ENCODE measurements around the gene MRGPRF.

The MRGPRF gene

DNA sequence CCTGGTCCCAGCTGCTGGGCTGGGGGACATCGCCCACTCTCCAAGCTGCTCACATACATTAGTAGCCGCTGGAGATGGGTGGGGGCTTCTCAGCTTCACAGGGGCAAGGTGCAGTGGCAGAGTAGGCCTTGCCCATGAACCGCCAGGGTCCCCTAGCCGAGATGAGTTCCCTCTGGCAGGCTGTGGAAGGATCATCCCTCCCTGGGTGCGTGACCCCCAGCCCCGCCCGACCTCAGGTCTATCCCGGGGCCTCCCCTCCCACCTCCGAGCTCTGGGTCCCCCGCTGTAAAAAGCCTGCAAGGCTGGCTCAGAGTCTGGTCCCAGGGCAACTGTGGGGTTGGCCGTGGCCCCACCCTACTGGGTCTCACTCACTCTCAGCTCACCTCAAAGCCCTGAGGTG is 20.4 kb upstream of the MRGPRF start:
- H3K27ac ChIP-seq = no peak overlapping the region

DNA sequence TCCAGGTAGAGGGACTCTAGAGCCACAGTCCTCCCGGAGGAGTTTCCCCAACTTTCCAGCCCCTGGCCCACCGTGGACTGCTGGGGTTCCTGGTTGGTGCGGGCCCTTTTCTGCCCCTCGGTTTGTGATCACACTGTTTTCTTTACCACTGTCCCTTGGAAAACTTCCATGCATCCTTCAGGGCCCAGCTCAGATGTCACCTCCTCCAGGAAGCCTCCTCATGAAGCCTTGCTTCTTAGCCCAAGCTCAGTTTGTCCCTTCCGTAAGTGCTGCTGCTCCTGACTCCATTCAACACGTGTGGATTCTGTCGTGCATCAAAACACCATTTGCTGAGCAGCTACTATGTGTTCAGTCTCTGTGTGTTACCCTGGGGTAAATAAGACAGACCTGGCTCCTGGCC is 19.8 kb upstream of the MRGPRF start:
- H3K27ac ChIP-seq = no peak overlapping the region
- no peak overlapping the region for H3K4me3 ChIP-seq

More for the DNA sequence above, 20.4 kb upstream of the MRGPRF start:
- H3K4me3 ChIP-seq = no peak overlapping the region

DNA sequence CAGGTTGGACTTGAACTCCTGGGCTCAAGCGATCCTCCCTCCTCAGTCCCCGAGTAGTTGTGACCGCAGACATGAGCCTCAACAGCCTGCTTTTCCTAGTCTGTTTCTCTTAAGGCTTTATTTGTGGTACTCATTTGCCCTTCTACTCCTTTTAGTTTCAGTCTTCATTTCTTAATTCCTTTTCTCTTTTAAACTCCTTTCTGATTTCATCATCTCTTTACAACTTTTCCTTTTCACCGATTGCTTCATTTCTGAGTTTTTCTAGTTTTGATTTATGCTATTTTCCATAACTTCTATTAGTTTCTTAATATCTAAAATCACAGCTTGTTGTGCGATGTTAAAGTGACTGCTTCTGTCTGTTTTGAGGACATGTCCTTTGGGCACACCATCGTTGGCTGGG is 17.3 kb upstream of the MRGPRF start:
- Histone ChIP-seq H3K27ac (no peak overlapping the region), H3K4me3 (no peak overlapping the region)

DNA sequence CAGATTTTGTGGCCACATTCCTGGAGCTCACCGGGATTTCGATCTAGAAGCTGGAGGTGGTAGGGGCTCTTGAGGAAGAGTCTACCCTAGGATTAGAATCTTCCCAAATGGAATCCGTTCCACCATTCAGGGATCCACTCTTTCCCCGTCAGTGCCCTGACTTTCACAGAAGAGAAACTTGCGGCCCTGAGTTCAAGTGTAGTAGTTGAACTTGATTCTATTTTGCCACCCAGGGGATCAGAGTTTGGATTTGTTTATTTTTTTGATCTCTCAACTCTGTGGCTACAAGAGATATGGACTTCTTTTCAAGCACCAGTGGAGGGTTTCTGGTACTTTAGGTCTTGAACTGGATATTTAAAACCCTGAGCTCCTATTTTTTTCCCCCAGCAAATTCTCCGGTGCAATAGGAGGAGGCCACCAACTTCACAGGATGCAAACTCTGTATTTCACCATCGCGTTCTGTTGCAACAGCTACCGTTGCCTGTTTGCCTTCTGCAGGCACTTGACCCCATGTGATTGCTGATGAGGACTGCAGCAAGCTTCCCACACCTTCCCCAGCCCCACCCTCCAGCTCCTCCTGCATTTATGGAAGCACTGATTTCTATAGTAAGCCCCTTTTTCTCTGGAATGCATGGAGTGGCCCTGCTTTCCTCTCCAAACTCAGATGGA is 14.8 kb upstream of the MRGPRF start:
- H3K4me3 ChIP-seq = no peak overlapping the region
- H3K27ac ChIP-seq = no peak overlapping the region

DNA sequence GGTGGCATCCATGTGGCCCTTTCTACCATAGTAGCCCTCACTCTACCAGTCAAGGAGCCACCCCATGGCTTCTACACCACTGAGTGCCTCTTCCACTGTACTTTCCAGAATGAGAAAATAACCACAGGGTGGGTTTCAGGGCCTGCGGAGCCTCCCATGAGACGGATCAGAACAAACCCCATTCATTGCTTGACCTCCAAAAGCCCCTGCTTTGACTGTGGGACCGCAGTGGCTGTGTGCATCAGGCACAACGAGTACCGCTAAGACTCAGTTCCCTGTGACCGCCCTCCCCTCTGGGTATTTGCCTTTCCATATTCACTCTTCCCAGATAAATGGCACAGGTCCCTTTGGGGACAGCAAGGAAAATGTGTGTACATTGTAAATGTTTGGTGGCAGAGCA is 11.5 kb upstream of the MRGPRF start:
- Histone ChIP-seq H3K27ac (no peak overlapping the region), H3K4me3 (no peak overlapping the region)

DNA sequence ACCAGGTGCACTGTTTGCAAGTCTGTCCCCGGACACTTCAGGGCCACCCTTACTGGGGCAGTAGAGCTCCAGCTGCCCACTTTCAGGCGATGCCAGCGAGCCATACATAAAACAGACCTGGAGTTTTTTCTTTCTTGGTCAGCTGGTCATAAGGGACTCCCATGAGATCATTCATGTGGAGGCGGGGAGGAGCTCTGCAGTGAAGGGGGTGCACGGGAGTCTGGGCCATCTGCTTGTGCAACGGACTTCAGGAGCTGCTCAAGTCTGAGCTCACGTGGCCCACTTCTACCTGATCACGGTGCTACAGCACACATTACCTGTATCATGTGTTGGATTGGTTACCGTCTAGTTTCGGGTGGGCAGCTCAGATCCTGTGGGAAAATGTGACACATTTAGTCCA is 9.2 kb upstream of the MRGPRF start:
- H3K4me3 ChIP-seq = no peak overlapping the region
- no peak overlapping the region for H3K27ac ChIP-seq

DNA sequence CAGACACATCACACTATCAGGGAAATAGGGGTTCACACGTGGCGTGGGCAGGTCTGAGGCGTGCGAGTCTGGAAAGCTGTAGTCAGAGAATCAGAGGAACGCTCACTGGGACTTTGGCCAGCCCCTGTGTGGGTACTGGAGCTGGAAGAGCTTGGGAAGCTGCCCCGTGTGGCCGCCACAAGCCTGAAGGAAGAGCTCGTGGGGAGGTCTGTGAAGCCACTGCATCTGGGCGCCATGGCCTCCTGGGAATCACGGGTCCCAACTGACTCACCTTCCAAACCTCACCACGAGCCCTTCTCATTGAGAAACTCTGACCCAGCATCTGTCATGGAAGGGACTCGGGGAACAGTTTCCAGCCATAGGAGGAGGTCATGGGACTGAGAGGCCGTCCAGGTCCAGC is 5.9 kb upstream of the MRGPRF start:
- H3K4me3 ChIP-seq = no peak overlapping the region
- peak overlapping the region in 1 of 21 experiments; percentile 41 for H3K27ac ChIP-seq

DNA sequence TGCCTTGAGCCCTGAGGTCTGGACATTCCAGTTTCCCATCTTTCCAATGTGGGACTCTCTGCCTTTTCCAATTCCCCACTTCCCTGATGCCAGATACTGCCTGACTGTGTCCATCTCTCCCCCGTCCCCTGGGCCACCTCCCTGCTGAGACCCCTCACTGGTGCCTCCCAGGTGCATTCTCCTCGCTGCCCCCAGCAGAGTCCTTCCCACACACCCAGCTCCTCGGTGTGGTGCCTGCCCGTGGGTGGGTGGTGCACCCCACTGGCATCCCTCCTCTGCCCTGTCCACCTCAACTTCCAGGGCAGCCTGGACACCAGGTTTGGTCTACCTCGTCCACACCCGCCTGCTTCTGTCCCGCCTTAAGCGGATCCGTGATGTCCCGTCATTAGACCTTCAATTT is 4.9 kb upstream of the MRGPRF start:
- Histone ChIP-seq H3K27ac (no peak overlapping the region), H3K4me3 (no peak overlapping the region)

DNA sequence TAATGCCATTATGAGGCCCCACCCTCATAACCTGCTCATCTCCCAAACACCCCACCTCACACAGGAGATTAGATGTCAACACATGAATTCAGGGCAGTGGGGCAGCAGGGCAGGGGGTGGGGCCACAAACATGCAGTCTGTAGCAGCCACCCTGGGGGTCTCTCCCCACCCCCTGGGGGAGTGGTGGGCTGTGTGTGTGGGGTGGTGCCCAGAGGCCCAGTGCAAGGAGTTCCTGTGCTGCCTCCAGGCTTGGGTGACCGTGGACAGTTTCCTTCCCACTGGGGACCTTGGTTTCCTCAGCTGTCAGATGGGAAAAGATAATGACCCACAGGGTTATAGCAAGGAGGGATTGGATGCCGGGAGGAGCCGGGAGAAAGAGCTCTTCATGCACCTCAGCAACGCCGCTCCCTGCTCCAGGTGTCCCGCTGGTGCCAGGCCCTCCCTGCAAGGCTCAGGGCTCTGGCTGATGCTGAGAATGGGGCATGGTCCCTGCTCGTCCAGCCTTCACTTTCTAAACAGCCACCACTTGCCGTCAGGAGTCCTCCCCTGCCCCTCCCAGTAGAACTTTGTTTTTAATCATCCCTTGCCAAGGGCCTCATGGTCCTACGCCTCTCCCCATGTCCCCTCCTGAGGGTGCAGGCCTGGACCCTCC is 2.0 kb upstream of the MRGPRF start:
- Histone ChIP-seq H3K4me3 (no peak overlapping the region), H3K27ac (peak overlapping the region in 13 of 21 experiments; percentile 15 to 91 (median 84))

DNA sequence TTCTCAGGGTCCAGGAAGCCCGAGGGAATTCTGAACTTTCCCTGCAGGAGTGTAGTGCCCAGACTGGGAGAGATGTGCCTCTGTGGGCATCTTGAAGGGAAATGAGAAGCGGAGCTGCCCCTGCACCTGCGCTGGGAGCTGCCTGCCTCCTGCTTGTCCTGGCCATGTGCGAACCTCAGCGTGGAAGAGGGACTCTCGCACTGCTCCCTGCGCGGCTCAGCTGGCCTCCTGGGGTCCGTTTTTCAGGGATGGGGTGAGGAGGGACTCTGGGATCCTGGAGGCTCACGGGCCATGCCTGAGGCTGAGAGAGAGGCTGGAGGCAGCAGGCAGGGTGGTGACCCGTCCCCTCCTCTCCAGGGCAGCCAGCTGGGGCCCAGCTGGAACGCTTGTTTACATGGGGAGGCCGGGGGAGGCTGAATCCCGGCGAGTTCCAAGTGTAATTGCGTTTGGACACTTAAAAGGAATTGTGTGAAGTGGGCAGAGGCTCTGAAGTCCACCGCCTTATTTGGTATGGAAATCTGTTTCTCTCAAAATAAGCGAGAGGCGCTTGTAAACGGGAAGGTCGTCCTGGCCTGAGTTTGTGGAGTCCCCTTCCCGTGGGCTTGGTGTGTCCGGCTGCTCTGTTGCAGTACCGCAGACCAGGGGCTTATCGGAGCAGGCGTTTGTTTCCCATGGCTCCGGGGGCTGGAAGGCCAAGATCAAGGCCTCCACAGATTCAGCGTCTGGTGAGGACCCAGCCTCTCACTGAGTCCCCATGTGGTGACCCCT is 1.2 kb upstream of the MRGPRF start:
- H3K4me3 ChIP-seq = no peak overlapping the region
- H3K27ac ChIP-seq = peak overlapping the region in 17 of 21 experiments; percentile 6 to 91 (median 80)

DNA sequence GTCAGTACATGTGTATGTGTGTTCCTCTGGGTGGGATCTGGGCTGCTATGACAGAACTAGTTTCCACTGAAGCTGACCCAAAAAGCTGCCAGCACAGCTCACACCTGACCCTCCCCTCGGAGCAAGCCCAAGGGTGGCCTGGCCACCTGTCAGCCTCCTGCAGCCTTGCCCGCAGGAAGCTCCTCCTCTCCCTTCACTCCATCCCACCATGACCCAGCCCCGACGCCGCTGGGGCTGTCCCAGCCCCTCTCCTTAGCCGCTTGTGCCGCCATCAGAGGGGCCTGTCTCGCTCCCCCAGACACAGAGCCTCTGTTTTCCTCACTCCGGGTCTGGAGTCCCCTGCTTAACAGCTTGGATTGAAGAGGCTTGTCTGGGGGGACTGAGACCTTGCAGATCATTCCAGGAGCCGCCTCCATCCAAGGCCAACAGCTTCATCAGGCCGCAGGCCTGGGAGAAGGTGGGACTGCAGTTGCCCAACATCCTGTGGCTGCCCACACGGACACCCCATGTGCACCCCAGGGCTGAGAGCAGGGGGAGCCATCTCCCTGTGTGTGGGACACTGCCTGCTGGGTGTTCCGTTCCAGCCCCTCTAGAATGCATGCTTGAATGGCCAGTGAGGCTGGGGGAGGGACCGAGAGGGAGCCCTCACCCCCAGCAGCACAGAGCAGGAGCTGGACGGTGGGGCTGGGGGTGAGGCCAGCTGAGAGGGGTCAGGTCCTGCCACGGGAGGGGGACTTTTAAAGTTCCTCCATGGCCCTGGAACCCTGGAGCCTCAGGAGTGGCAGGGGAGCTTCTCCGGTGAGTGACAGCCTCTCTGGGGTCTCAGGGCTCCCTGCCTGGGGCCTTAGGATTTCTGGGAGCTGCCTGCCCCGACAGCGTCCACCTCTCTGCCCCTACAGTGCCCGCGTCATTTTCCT is 696 bp downstream of the MRGPRF start:
- H3K27ac ChIP-seq = peak overlapping the region in 20 of 21 experiments; percentile 28 to 91 (median 79)
- peak overlapping the region; percentile 21 to 48 (median 29) for H3K4me3 ChIP-seq

DNA sequence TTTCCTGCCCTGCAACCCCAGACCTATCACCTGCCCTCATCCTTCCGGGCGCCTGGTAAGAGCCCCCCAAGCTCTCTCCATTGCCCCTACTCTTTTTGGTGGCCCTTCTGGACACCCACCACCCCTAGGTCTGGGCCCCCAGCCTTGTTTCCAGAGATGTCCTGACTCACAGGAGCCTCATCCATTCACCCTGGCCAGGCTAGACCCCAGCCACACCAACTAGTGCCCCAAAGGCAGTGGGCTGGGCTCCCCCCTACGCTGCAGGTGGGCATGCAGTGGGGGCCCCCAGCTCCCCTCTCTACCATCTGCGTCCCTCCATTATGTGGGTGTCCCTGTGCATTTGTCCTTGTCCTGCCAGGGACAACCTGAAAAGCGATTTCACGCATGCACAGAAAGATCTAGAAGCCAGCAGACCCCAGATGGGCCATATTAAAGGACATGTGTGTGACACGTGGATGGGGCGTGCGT is 1.4 kb downstream of the MRGPRF start:
- Histone ChIP-seq H3K4me3 (peak overlapping the region; percentile 21 to 48 (median 29)), H3K27ac (peak overlapping the region in 16 of 21 experiments; percentile 37 to 91 (median 82))

DNA sequence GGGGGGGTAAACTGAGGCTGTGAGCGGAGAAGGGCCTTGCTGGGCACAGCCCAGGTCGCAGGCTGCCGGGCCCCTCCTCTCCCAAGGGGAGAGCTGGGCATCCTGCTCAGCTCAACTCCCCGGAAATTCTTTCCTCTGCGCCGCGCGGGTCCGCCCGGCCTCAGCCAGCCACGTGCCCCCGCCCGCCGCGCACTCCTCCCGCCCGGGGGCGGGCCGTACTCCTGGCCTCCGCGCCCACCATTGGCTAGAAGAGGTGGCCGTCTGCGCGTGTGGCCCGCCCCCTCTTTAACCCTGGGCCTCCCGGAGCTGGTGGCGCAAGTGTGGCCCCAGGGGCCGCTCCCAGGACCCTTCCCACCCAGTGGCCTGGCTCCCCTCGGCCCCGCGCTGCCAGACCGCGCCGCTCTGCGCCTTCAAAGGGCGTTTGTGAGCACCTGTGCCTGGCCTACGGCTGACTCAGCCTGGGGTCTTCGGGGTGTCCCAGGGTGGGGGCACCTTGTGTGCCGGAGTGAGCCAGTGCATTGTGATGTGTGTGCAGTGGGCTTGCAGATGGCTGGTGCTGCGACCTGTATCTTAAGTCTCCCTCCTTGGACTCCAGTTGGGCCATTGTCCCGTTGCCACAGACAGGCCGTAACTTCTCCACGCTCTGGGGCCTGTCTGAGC is 2.0 kb downstream of the MRGPRF start:
- Histone ChIP-seq H3K4me3 (peak overlapping the region; percentile 8 to 48 (median 26)), H3K27ac (peak overlapping the region in 19 of 21 experiments; percentile 22 to 91 (median 78))

DNA sequence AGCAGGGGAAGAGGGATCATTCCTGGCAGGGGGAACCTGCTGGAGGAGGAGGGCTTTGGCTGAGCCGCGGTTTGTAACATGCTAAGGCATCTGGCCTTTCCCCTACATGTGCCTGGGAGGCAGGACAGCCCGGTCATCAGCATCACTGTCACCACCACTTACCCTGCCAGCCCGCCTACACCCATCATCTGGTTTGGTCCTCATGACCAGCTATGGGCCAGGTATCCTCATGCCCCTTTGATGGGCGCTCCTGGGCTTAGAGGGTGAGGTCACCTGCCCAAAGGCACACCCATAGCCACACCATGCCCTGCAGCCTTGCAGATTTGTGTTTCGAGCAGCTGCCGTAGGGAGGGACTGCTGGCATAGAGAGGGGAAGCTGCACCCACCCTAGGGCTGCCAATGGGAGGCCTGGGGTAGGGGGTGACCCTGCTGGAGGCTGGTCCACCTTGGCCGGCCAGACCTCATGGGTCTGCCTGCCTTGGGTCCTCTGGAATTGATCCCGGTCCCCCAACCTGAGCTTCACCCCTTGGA is 2.6 kb downstream of the MRGPRF start:
- Histone ChIP-seq H3K4me3 (peak overlapping the region; percentile 8 to 48 (median 26)), H3K27ac (peak overlapping the region in 17 of 21 experiments; percentile 22 to 91 (median 76))

DNA sequence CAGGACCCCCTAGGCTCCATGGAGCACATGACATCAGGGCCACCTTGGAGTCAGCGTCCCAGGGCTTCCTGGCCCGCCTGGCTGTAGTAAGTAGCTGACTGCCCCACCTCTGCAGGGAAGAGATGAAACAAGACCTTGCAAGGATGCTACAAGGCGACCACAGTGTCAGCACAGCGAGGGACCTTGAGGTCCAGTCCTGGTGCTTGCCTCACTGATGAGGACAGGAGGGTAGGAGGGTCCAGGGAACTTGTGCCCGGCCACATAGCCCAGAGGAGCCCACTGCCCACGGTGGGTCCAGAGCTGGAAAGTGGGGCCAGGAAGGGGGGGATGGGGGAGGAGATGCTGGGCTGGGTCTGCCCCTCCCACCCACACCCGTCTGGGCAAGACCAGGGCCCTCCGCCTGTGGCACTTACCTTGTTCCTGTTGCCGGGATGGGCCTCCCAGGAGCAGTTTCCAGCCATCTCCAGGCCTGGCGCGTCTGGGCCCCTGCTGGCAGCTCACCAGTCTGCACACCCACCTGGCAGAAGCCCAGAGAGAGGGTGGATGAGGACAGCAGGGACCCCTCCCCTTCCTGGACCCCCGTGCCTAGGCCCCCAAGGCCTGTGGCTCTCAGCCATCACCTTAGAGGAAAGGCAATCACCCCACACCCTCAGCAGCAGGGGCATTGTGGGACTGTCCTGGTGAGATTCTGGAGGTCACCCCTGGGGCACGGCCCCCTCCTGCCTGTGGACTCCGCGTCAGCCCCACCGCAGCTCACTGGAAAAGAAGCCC is 3.4 kb downstream of the MRGPRF start:
- Histone ChIP-seq H3K4me3 (peak overlapping the region in 1 of 7 experiments; percentile 42), H3K27ac (peak overlapping the region in 17 of 21 experiments; percentile 1 to 88 (median 65))

DNA sequence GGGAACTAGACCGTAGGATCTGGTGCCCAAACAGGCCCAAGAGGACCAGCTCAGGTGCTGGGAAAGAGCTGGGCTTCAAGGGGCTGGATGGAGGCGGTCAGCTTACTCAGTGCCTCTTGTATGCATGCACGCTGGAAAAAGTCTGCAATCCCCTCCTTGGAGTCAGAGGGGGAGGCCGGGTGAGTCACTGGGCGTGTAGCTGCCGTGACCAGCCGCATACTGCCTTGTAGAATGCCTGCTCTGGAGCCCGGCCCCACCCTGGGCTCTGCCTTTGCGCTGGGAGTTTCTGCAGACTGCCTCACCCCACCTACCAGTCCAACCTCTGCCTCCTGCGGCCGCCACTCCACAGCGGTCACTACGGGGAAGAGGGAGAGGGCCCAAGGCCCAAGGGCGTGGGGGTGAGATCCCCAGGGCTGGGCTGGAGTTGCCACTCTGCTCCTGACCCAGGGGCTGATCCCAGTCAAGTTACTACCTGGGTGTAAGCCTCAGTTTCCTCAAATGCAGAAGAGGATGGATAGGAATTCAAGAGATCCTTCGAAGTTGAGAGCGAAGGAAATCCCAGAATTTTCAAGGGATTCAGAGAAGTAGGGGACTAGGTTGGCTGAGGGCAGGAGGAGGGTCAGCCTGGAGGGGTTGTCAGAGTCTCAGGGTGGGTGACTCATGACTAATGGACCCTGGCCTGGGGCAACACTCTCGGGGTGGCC is 4.2 kb downstream of the MRGPRF start:
- Histone ChIP-seq H3K27ac (peak overlapping the region in 17 of 21 experiments; percentile 24 to 86 (median 67)), H3K4me3 (no peak overlapping the region)

DNA sequence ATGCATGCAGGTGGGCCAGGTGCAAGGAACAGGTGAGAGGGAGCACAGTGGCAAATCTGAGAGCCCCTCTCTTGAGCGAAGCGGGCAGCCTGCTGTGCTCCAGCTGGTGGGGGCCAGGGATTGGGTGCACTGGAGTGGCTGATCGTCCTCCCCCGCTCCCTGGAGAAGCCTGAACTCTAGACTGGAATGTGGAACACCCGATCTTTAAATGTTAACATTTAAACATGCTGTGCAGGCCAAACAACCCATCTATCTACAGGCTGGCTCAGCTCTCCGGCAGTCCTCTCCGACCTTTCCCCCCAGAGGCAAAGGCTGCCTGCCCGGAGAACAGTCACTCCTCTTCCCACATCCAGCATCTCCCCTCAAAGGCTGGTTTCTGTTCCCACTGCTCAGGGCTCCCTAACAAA is 5.1 kb downstream of the MRGPRF start:
- peak overlapping the region in 16 of 21 experiments; percentile 24 to 86 (median 66) for H3K27ac ChIP-seq
- H3K4me3 ChIP-seq = no peak overlapping the region
